K562 (cell line): Measurements from ENCODE around the gene NSUN2. TPM values are rescaled to one million over a fixed set of nuclear protein-coding genes. Genes with fewer than 3 reads are reported as not detected.
A peak's percentile ranks its signal among the peaks of the same experiment; 100 is the strongest.

Experiments
- ATF3 ChIP-seq, 2 experiments: fragments of 450-650 bp in 1 of 2; sonication (generic) in 1 of 2; formaldehyde crosslinking in 1 of 2; IDR thresholded peaks in 1 of 2; conservative IDR thresholded peaks in 1 of 2; 2 replicates each; pipeline versions ENCODE4 v1.6.1 to v1.8.1; 2016 to 2023; ENCODE audit warnings: mild to moderate bottlenecking in 2 of 2, moderate library complexity in 2 of 2, inconsistent platforms in 1 of 2, missing genetic modification reagents in 1 of 2
- CBFA2T2 ChIP-seq: fragments of 450-650 bp; conservative IDR thresholded peaks from 2 replicates; pipeline ENCODE4 v1.6.1; 2017; ENCODE audit warnings: mild to moderate bottlenecking
- CC2D1A ChIP-seq: fragments of 450-650 bp; IDR thresholded peaks from 2 replicates; pipeline ENCODE4 v1.6.1; 2017; ENCODE audit warnings: mild to moderate bottlenecking
- DIDO1 ChIP-seq: fragments of 450-650 bp; IDR thresholded peaks from 2 replicates; pipeline ENCODE4 v1.6.1; 2016; ENCODE audit warnings: low read depth, missing biosample characterization, missing genetic modification characterization
- ETV1 ChIP-seq: fragments of 450-650 bp; conservative IDR thresholded peaks from 2 replicates; pipeline ENCODE4 v1.6.1; 2016; ENCODE audit warnings: missing genetic modification characterization, control low read depth, low read depth, missing compliant biosample characterization
- GATA2 ChIP-seq: sonication (generic); formaldehyde crosslinking; IDR thresholded peaks from 2 replicates; pipeline ENCODE4 v1.4.0; 2020; ENCODE audit warnings: mild to moderate bottlenecking, missing genetic modification reagents
- GATAD2A ChIP-seq: fragments of 450-650 bp; IDR thresholded peaks from 2 replicates; pipeline ENCODE4 v1.6.1; 2017
- HMGXB4 ChIP-seq: sonication (generic); formaldehyde crosslinking; IDR thresholded peaks from 2 replicates; pipeline ENCODE4 v1.8.1; 2023; ENCODE audit warnings: mild to moderate bottlenecking, missing genetic modification reagents
- JUND ChIP-seq, 2 experiments: IDR thresholded peaks; 2 replicates in 1 of 2; 3 replicates in 1 of 2; pipeline ENCODE4 v1.6.1; 2011; ENCODE audit warnings: borderline replicate concordance in 2 of 2, low read depth in 2 of 2, low read length in 2 of 2, improper control_type of control experiment in 1 of 2, missing biosample characterization in 1 of 2, missing genetic modification characterization in 1 of 2, missing genetic modification reagents in 1 of 2
- KLF10 ChIP-seq: fragments of 250-450 bp; sonication (Bioruptor Pico); IDR thresholded peaks from 2 replicates; pipeline ENCODE4 v1.6.1; 2021; ENCODE audit warnings: matching md5 sums
- MTA1 ChIP-seq: fragments of 450-650 bp; IDR thresholded peaks from 2 replicates; pipeline ENCODE4 v1.6.1; 2017; ENCODE audit warnings: borderline replicate concordance
- PHF8 ChIP-seq: fragments of 200-600 bp; sonication (generic); IDR thresholded peaks from 2 replicates; pipeline ENCODE4 v1.6.1; 2012; ENCODE audit warnings: mixed run types, mild to moderate bottlenecking, inconsistent platforms, low read length, moderate library complexity, borderline replicate concordance
- RBM22 ChIP-seq: fragments of 200-400 bp; formaldehyde crosslinking; IDR thresholded peaks from 2 replicates; pipeline ENCODE4 v1.6.1; 2018; ENCODE audit warnings: low read length, low read depth; ENCODE audit not compliant: poor library complexity, severe bottlenecking
- RBM25 ChIP-seq: fragments of 200-400 bp; formaldehyde crosslinking; IDR thresholded peaks from 2 replicates; pipeline ENCODE4 v1.6.1; 2018; ENCODE audit warnings: low read length, low read depth, moderate library complexity; ENCODE audit not compliant: severe bottlenecking
- SAFB ChIP-seq: fragments of 200-400 bp; formaldehyde crosslinking; IDR thresholded peaks from 2 replicates; pipeline ENCODE4 v1.6.1; 2017; ENCODE audit warnings: low read depth, low read length, borderline replicate concordance
- TFAP4 ChIP-seq: sonication (generic); formaldehyde crosslinking; IDR thresholded peaks from 2 replicates; pipeline ENCODE4 v1.8.0; 2022; ENCODE audit warnings: missing genetic modification reagents, mild to moderate bottlenecking, moderate library complexity, borderline replicate concordance
- ZBTB11 ChIP-seq, 3 experiments: fragments of 200-800 bp in 1 of 3; fragments of 250-450 bp in 1 of 3; fragments of 450-650 bp in 1 of 3; sonication (Bioruptor Pico) in 1 of 3; sonication (Bioruptor generic) in 1 of 3; formaldehyde crosslinking in 1 of 3; IDR thresholded peaks; 2 replicates each; pipeline versions ENCODE4 v1.6.1 to v1.8.0; 2016 to 2022; ENCODE audit warnings: mild to moderate bottlenecking in 2 of 3, missing genetic modification characterization in 2 of 3, missing compliant biosample characterization in 1 of 3, moderate library complexity in 1 of 3
- ZFPM2 ChIP-seq: fragments of 250-450 bp; sonication (Bioruptor Pico); IDR thresholded peaks from 2 replicates; pipeline ENCODE4 v1.5.1; 2022; ENCODE audit warnings: mild to moderate bottlenecking
- ZFX ChIP-seq: sonication (generic); formaldehyde crosslinking; IDR thresholded peaks from 2 replicates; pipeline ENCODE4 v1.8.0; 2022; ENCODE audit warnings: mild to moderate bottlenecking, missing genetic modification reagents, moderate library complexity
- ZNF696 ChIP-seq: fragments of 250-450 bp; sonication (Bioruptor Pico); conservative IDR thresholded peaks from 2 replicates; pipeline ENCODE4 v1.4.0; 2020; ENCODE audit warnings: mild to moderate bottlenecking, moderate library complexity
- polyA plus RNA-seq, 8 experiments: library from polyadenylated mRNA; depleted of rRNA in 4 of 8; stranded (reverse) in 5 of 8; unstranded in 3 of 8; fragments of >200 nt; fragmentation: Nextera tagmentation in 2 of 8; fragmentation: Illumina TruSeq in 1 of 8; extraction: Ambion mirVana in 2 of 8; extraction: Trizol in 1 of 8; gene quantifications; 2 replicates each; pipeline versions ENCODE4 v1.2.1 to v1.2.3, GENCODE V29; 2011 to 2014; ENCODE audit warnings: inconsistent platforms in 1 of 8, missing spikeins in 1 of 8
- total RNA-seq, 7 experiments: library from RNA; depleted of rRNA in 6 of 7; stranded (reverse); fragments of >200 nt in 6 of 7; fragmentation: Illumina TruSeq in 2 of 7; extraction: Trizol in 2 of 7; gene quantifications; 2 replicates each; pipeline versions ENCODE4 v1.2.1 to v1.2.3, GENCODE V29; 2011 to 2021; ENCODE audit warnings: low replicate concordance in 1 of 7

Gene NSUN2
- total and polyA plus RNA-seq, 9 of the 15 experiments (the other 6 are each of a cell fraction or from before 2014, with no cell fraction given) = 9.2 to 167 (median 127) TPM

- peak in 1 of 3 experiments; percentile 89; a peak in 2 of 6 replicates for TF ChIP-seq ZBTB11 (CRISPR knock-in tag; IDR thresholded peaks at IDR 0.05)
- peak; percentile 73 for TF ChIP-seq TFAP4
- peak; percentile 98 for TF ChIP-seq ETV1 (tag)
- peak; percentile 81 for TF ChIP-seq DIDO1 (tag)
- TF ChIP-seq ZFPM2 (CRISPR knock-in tag) = 0 out of 2 replicates have a peak, but pooled peaks have one; percentile 5
- TF ChIP-seq CBFA2T2 = peak; percentile 42
- peak; percentile 88 for TF ChIP-seq RBM22
- TF ChIP-seq RBM25 = no peak
- TF ChIP-seq JUND (IDR thresholded peaks at IDR 0.05; ENCODE audit: borderline replicate concordance, low read depth, low read length) = no peak
- TF ChIP-seq JUND (tag; IDR thresholded peaks at IDR 0.05; ENCODE audit: borderline replicate concordance, low read depth, low read length) = peak; percentile 28; the same call in 1 of the 3 replicates
- TF ChIP-seq GATA2 (CRISPR knock-in tag) = no peak
- TF ChIP-seq KLF10 (CRISPR knock-in tag) = no peak
- TF ChIP-seq HMGXB4 (CRISPR knock-in tag) = no peak
- peak; percentile 74 for TF ChIP-seq SAFB
- TF ChIP-seq CC2D1A = no peak
- TF ChIP-seq PHF8 = peak; percentile 90; the same call in 1 of the 2 replicates
- no peak for TF ChIP-seq ATF3 (IDR thresholded peaks at IDR 0.05)
- peak; percentile 47; the same call in 1 of the 2 replicates for TF ChIP-seq ATF3 (CRISPR knock-in tag; conservative IDR thresholded peaks at IDR 0.05)
- peak; percentile 74 for TF ChIP-seq ZFX (CRISPR knock-in tag)
- TF ChIP-seq GATAD2A = no peak
- TF ChIP-seq MTA1 = peak; percentile 81
- TF ChIP-seq ZNF696 = no peak
Measured at GRCh38 chr5:6632888-6633468, at the start of gene NSUN2, which contains the start of gene SRD5A1 (continued).
